GM19239 (cell line): ENCODE results near the gene ANKRD66.
"Not testable (repeated sequence)": the region's sequence is repeated elsewhere in the genome, so short reads cannot be mapped to it uniquely, and the experiment has no call there.

ENCODE experiments used
- DNase-seq: peaks from one replicate; pipeline ENCODE4 v3.0.0; 2011; ENCODE audit warnings: low spot score; ENCODE audit not compliant: insufficient read length
- FAIRE-seq: peaks from 2 replicates; lab custom pipeline; 2011; peaks lifted over from hg19 to GRCh38; lab: Jason Lieb, UNC

ANKRD66 gene

GRCh38 chr6:46749731-46750130 is 3.0 kb downstream of the ANKRD66 start:
- FAIRE-seq (no peak), DNase-seq (no peak)

DNA sequence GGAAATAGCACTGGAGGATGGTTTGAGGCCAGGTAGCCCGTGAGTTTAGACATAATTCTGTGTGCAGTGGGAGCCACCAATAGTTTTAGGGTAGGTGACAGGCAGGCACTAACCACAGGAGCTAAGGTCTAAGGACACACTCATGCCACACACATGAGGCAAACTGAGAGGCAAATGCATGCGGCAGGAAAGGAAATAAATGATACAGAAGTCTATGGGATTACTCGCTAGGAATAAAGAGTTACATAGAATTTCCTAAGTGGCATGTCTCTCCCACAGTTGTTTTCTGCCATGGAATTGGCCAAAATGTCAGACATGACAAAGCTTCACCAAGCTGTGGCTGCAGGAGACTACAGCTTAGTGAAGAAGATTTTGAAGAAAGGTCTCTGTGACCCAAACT is 4.9 kb downstream of the ANKRD66 start:
- DNase-seq = no peak
- FAIRE-seq = no peak

DNA sequence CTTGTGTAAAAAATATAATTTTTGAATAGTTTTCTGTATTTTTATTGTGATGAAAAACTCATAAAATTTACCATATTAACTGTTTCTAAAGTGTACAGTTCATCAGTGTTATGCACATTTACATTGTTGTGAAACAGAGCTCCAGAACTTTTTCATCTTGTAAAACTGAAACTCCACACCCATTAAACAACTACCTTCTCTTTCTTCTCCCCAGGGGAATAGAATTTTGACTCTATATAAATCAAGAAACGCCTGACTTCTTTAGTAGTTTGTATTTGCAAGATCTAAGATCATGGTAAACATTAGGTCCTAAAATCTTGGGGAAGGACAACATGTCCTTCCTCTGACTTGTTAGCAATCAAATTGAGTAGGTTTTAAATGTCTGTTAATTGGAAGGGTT is 9.1 kb downstream of the ANKRD66 start:
- FAIRE-seq (no peak), DNase-seq (no peak)

DNA sequence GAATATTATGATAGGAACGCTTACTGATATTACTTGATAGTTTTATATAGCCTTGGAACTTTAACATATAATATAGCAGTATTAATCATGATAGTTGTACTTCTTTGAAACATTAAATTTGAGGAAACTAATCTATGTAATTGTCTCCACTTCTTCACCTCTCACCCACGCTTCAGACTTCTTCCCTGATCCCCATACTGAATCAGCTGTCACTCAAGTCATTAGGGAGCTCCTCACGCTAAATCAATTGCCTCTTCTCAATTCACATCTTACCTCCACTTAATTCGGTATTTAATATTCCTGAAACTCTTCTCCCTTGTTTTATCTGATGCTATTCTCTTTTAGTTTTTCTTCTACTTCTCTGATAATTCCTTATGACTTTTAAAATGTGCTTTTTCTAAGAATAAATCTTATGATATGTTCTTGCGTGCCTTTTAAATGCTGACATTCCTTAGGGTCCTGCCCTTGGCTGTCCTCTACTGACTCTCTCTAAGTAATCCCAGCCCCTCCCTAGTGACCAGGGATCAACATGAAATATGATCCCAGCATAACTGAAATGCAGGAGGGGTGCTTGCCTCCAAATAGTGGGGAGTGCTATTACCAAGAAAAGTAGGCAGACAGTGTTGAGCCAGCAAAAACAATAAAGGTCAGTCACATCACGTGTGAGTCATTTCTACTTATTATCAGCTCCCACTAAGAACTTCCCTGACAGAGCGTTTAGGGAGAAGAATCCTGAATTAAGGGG is 9.9 kb downstream of the ANKRD66 start:
- DNase-seq (no peak), FAIRE-seq (no peak)

- no peak for DNase-seq
- FAIRE-seq = no peak
These were observed 10.5 kb downstream of the ANKRD66 start for GRCh38 chr6:46757214-46757596.

DNA sequence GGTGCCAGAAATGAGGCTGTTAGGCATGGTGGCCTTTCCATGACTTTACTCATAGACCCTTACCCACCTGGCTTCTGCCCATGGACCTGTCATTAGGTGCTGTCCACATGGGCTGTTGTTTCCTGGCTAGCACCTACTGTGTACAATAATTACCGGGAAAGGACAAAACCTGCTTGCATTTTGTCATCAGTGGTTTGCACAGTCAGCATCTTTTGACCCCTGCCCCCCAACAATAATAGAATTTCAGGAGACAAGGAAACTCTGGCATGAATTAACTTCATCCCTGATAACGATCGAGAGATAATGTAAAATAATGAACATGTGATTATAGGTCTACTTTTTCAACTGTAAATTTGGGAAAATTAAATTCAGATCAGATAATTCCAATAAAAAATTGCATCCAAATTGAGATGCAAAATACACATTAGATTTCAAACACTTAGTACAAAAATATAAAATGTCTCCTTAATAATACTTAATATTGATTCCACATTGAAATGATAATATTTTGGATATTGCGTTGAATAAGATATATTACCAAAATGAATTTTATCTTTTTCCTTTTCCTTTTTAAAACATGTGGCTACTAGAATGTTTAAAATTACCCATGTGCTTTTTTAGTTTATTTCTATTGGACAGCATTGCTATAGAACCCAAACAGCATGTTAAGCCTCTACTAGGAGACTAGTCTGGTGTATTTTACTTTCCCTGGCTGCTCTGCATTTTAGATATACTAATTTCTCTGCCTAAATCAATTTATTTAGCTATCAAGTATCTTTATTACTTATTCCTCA is 12.4 kb downstream of the ANKRD66 start:
- DNase-seq (no peak), FAIRE-seq (no peak)

DNA sequence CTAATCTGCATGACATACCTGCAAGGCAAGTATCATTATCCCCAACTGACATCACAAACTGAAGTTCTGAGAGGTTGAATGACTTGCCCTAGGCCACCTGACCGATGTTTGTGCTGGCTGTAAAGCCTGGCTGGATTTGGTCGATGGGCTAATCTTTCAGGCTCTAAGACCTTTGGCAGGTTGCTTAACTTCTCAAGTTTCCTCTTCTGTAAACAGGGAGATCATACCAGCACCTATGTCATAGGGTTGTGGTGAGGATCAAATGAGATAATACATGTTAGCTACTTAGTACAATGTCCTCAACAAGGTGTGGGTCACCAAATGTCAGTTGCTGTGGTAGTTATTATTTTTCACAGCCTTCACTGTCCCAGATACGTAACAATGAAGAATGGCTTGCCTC is 14.2 kb downstream of the ANKRD66 start:
- FAIRE-seq (no peak), DNase-seq (no peak)

GRCh38 chr6:46763466-46763865 is 16.7 kb downstream of the ANKRD66 start:
- DNase-seq (no peak), FAIRE-seq (no peak)

- FAIRE-seq, DNase-seq: not testable (repeated sequence)
These were observed 17.5 kb downstream of the ANKRD66 start for GRCh38 chr6:46764280-46764679.

DNA sequence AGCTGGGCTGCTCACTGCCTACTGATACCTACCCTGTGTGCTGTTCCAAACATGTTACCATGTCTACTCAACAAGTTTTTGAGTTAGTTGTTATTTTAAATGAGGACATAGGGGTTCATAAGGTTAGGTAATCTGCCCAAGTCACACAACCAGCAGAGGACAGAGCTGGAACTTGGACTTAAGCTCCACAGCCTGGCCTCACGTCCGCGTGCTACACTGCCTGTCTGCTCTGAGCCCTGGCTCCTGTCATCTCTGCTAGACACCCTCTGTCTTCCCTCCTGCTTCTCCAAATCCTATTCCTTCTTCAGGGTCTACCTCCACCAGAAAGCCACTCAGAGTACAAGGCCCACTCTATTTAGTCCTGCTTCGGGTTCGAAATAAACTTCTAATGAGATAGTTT is 18.2 kb downstream of the ANKRD66 start:
- FAIRE-seq (no peak), DNase-seq (no peak)

- DNase-seq = no peak
- no peak for FAIRE-seq
These were observed 25.3 kb downstream of the ANKRD66 start for GRCh38 chr6:46772016-46772415.

DNA sequence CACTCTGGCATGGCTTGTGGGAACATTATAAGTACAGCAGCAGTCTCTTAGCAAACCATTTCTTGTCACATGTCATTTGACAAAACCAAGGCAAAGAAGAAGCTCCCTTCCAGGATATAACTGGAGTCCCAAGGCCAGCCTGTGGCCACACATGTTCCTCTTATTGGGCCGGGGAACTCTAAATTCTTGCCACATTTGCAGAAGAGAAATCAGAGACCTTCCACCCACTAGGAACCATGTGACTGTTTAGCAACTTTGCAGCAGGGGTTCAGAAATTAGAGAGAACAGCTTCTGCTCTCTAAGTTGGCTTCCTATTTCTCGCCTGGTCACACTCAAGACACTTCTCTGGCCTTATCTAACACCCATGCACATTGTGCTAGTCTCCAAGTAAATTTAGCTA is 26.0 kb downstream of the ANKRD66 start:
- DNase-seq (no peak), FAIRE-seq (no peak)

- no peak for DNase-seq
These were observed 26.6 kb downstream of the ANKRD66 start for GRCh38 chr6:46773201-46773855.

GRCh38 chr6:46774736-46775135 is 28.0 kb downstream of the ANKRD66 start:
- not testable (repeated sequence) for FAIRE-seq, DNase-seq

More at GRCh38 chr6:46773201-46773855, 26.6 kb downstream of the ANKRD66 start:
- no peak for FAIRE-seq

GRCh38 chr6:46776070-46776712 is 29.5 kb downstream of the ANKRD66 start:
- DNase-seq = no peak
- FAIRE-seq = no peak

- no peak for DNase-seq
- no peak for FAIRE-seq
These were observed 31.0 kb downstream of the ANKRD66 start for GRCh38 chr6:46777476-46778346.

DNA sequence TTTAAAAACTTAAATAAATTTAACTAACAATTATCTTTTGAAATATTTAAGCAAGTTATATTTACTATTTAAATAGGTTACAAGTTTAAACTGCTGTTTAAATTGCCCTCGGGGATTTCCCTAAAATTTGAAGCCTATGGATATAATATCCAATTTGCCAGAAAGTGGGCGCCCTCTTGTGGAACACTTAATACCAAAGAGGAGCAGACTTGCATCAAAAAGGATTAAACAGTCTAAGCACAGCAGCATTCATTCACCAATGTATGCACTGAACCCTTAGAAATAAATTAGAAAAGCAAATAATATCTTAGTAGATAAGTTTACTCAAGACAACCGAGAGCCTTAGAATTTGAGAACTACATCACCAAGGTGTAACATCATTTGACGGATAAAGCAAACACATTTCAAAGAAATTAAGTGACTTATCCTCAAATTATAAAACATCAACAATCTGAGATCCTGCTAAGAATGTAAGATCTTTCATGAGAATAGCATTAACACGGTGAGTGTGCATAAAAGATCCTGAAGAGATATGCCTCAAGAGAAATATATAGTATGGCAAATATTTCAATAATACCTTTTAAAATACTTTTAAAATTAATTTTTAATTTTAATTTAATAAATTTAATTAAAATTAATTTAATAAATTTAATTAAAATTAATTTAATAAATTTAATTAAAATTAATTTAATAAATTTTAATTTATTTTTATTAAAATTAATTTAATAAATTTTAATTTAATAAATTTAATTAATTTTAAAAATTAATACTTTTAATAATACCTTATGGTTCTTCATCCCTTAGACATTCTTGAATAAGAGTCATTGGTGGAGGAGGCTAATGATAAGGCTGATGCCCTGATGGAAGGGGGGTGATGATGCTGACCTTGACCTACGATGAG is 35.0 kb downstream of the ANKRD66 start:
- no peak for FAIRE-seq

GRCh38 chr6:46784535-46784934 is 37.8 kb downstream of the ANKRD66 start:
- DNase-seq (no peak), FAIRE-seq (no peak)

More for the DNA sequence above, 35.0 kb downstream of the ANKRD66 start:
- DNase-seq = no peak
